ENCODE measurements around the gene PSMB3.
A peak's percentile ranks its signal among the peaks of the same experiment; 100 is the strongest.

PSMB3 gene

DNA sequence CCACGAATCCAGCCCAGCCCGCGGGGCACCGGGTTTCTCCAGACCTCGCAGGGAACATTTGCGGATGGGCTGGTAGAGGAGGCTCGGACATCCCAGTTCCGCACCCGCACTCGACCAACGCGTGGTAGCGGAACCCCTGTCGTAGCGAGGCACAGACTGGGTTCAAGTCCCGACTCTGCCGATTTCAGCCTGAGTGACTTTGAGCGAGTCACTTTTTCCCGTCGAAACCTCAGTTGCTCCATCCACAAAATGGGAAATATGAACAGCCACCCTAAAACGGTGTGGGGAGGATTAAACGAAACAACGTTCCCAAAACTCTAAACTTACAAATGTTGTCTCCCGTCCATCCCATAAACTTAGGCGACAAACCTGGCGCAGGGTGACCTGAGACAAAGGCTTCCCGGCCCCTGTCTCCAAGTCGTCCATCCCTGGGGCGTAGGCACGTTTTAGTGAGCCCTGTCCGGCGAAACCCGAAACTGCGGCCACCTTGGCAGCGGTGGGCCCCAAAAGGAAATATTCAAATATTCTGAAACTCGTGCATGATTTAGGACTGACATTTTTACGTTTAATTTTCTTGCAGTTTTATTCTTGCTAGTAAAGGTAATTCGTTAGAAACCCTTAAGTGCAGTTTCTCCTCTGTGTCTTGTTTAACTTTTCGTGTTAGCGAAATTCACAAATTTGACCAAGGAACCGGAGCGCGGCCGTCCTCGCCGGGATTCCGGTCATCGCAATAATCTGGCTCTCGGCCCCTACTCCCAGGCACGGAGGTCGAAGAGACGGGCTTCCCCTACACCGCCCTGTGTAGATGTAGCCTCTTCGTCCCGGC is 49.4 kb upstream of the PSMB3 start (continued):
- TF ChIP-seq ZNF112 (tag by site-specific recombination; IDR thresholded peaks at IDR 0.05) = no peak
- TF ChIP-seq RBAK (tag by site-specific recombination; IDR thresholded peaks at IDR 0.05) = no peak
- no peak for TF ChIP-seq ZNF350 (tag by site-specific recombination; IDR thresholded peaks at IDR 0.05)
- TF ChIP-seq, protein P1, sequence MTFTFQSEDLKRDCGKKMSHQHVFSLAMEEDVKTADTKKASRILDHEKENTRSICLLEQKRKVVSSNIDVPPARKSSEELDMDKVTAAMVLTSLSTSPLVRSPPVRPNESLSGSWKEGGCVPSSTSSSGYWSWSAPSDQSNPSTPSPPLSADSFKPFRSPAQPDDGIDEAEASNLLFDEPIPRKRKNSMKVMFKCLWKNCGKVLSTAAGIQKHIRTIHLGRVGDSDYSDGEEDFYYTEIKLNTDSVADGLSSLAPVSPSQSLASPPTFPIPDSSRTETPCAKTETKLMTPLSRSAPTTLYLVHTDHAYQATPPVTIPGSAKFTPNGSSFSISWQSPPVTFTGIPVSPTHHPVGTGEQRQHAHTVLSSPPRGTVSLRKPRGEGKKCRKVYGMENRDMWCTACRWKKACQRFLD (tag by site-specific recombination; IDR thresholded peaks at IDR 0.05) = no peak
- TF ChIP-seq, protein P2, sequence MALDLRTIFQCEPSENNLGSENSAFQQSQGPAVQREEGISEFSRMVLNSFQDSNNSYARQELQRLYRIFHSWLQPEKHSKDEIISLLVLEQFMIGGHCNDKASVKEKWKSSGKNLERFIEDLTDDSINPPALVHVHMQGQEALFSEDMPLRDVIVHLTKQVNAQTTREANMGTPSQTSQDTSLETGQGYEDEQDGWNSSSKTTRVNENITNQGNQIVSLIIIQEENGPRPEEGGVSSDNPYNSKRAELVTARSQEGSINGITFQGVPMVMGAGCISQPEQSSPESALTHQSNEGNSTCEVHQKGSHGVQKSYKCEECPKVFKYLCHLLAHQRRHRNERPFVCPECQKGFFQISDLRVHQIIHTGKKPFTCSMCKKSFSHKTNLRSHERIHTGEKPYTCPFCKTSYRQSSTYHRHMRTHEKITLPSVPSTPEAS (tag by site-specific recombination; IDR thresholded peaks at IDR 0.05) = 0 out of 2 replicates have a peak, but pooled peaks have one; percentile 22
- TF ChIP-seq ZNF2 (tag by site-specific recombination; IDR thresholded peaks at IDR 0.05) = no peak
- TF ChIP-seq GLI2 (tag by site-specific recombination; IDR thresholded peaks at IDR 0.05; ENCODE audit: borderline replicate concordance, low read depth) = no peak
- no peak for TF ChIP-seq ZFHX2 (tag by site-specific recombination; conservative IDR thresholded peaks at IDR 0.05)
- no peak for TF ChIP-seq ZNF133 (tag by site-specific recombination; IDR thresholded peaks at IDR 0.05)
- peak; percentile 13; the same call in 1 of the 2 replicates for TF ChIP-seq ZBTB20 (tag by site-specific recombination; IDR thresholded peaks at IDR 0.05)
- TF ChIP-seq ZNF776 (tag by site-specific recombination; IDR thresholded peaks at IDR 0.05; ENCODE audit: borderline replicate concordance) = no peak
- peak; percentile 23; the same call in 1 of the 2 replicates for TF ChIP-seq BCL11A (tag by site-specific recombination; IDR thresholded peaks at IDR 0.05; ENCODE audit: low read depth)
- TF ChIP-seq ZNF239 (tag by site-specific recombination; IDR thresholded peaks at IDR 0.05) = no peak
- no peak for TF ChIP-seq ZNF19 (tag by site-specific recombination; IDR thresholded peaks at IDR 0.05; ENCODE audit: low read depth)
- TF ChIP-seq ZSCAN16 (tag by site-specific recombination; IDR thresholded peaks at IDR 0.05) = peak; percentile 84
- TF ChIP-seq KLF16 (tag by site-specific recombination; IDR thresholded peaks at IDR 0.05) = no peak
- TF ChIP-seq HOXC10 (CRISPR knock-in tag; IDR thresholded peaks at IDR 0.05) = peak; percentile 57; the same call in 1 of the 2 replicates

DNA sequence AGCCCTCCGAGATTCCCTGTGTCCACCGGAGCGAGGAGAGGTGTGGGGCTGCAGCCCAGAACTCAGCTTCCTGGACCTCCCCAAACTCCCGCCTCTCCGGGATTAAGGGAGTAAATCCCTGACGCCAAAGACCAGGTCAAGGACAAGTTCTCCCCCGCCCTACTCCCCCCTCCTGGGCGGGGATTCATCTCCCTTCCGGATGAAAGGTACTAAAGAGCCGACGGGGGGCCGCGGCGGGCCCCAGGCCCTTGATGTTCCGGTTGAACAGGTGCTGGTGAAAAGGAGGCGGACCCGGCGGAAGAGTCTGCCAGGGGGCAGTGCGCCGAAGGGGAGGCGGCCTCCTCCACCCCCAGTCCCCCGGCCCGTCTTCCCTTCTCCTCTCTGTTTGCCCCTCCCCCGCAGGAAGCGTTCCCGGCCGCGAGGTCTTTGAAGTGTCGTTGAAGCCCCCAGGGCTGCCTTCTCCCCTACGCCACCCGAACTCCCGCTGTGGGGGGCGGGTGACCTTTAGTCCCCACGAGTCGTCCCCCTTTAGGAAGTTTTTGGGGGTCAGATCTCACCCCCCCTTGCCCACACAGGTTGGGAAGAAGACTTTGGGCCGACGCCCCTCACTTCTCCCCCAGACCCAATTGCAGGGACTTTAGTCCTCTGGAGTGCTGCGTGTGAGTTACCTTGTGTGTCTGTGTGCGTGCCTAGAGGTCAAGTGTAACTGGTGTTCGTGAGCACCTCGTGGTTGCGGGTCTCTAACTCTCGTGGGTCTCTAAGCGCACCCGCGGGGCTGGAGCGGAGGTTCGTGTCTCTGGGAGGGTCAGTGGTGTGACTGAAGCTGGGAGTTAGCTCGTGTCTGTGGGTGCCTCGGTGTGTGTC is 48.6 kb upstream of the PSMB3 start:
- POLR2A ChIA-PET = interaction anchor here (1.0 to 3.6 kb wide), 5 partner anchors 12 to 449 kb away, joined by 4 to 20 read pairs (median 18); partner anchors contain the start of genes CISD3 and PSMB3
- TF ChIP-seq ZNF426 (tag by site-specific recombination; IDR thresholded peaks at IDR 0.05) (no peak), ZNF2 (tag by site-specific recombination; IDR thresholded peaks at IDR 0.05) (no peak), ZNF214 (tag by site-specific recombination; IDR thresholded peaks at IDR 0.05; ENCODE audit: borderline replicate concordance) (no peak), ZNF416 (tag by site-specific recombination; IDR thresholded peaks at IDR 0.05) (no peak), ZNF530 (tag by site-specific recombination; IDR thresholded peaks at IDR 0.05; ENCODE audit: low read depth) (no peak), ZNF837 (tag by site-specific recombination; IDR thresholded peaks at IDR 0.05) (no peak), ZNF140 (tag by site-specific recombination; IDR thresholded peaks at IDR 0.05) (no peak), ZNF169 (tag by site-specific recombination; IDR thresholded peaks at IDR 0.05) (no peak)
- TF ChIP-seq, protein P1 (tag by site-specific recombination; IDR thresholded peaks at IDR 0.05) = no peak
- TF ChIP-seq, protein P3, sequence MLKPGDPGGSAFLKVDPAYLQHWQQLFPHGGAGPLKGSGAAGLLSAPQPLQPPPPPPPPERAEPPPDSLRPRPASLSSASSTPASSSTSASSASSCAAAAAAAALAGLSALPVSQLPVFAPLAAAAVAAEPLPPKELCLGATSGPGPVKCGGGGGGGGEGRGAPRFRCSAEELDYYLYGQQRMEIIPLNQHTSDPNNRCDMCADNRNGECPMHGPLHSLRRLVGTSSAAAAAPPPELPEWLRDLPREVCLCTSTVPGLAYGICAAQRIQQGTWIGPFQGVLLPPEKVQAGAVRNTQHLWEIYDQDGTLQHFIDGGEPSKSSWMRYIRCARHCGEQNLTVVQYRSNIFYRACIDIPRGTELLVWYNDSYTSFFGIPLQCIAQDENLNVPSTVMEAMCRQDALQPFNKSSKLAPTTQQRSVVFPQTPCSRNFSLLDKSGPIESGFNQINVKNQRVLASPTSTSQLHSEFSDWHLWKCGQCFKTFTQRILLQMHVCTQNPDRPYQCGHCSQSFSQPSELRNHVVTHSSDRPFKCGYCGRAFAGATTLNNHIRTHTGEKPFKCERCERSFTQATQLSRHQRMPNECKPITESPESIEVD (tag by site-specific recombination; IDR thresholded peaks at IDR 0.05) = no peak
- TF ChIP-seq, protein P4, sequence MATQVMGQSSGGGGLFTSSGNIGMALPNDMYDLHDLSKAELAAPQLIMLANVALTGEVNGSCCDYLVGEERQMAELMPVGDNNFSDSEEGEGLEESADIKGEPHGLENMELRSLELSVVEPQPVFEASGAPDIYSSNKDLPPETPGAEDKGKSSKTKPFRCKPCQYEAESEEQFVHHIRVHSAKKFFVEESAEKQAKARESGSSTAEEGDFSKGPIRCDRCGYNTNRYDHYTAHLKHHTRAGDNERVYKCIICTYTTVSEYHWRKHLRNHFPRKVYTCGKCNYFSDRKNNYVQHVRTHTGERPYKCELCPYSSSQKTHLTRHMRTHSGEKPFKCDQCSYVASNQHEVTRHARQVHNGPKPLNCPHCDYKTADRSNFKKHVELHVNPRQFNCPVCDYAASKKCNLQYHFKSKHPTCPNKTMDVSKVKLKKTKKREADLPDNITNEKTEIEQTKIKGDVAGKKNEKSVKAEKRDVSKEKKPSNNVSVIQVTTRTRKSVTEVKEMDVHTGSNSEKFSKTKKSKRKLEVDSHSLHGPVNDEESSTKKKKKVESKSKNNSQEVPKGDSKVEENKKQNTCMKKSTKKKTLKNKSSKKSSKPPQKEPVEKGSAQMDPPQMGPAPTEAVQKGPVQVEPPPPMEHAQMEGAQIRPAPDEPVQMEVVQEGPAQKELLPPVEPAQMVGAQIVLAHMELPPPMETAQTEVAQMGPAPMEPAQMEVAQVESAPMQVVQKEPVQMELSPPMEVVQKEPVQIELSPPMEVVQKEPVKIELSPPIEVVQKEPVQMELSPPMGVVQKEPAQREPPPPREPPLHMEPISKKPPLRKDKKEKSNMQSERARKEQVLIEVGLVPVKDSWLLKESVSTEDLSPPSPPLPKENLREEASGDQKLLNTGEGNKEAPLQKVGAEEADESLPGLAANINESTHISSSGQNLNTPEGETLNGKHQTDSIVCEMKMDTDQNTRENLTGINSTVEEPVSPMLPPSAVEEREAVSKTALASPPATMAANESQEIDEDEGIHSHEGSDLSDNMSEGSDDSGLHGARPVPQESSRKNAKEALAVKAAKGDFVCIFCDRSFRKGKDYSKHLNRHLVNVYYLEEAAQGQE (tag by site-specific recombination; IDR thresholded peaks at IDR 0.05) = no peak

More for the DNA sequence above, 48.6 kb upstream of the PSMB3 start:
- Histone ChIP-seq H3K4me3 (ENCODE audit: low read depth, low read length) (peak overlapping the region; percentile 60), H3K4me1 (ENCODE audit: control insufficient read depth, insufficient read depth, low read length) (peaks cover 10% of the 10 kb centered on the region), H3K27ac (ENCODE audit: extremely low read depth, low read depth, low read length) (peak overlapping the region; percentile 87; the same call in 1 of the 2 replicates), H3K9me3 (ENCODE audit: control insufficient read depth, insufficient read depth, low read depth, low read length) (no peaks in the 10 kb centered on the region), H3K36me3 (ENCODE audit: control insufficient read depth in 2 of 2, insufficient read depth in 1 of 2, low read length in 2 of 2) (peaks cover 7 to 15% of the 10 kb centered on the region in 2 experiments; a peak in 2 of 3 replicates)
- CTCF ChIA-PET = interaction anchor here (0.5 to 1.0 kb wide), 6 partner anchors 20 to 162 kb away, joined by 3 to 6 read pairs (median 3); no protein-coding TSS in a partner anchor

Data from HEK293 (cell line).